Effector memory CD4-positive, alpha-beta T cell (primary cell): Measurements from ENCODE around the gene CEP250.
"Not testable (repeated sequence)": the region's sequence is repeated elsewhere in the genome, so short reads cannot be mapped to it uniquely, and the experiment has no call there.

Experiments used
- DNase-seq, 3 donors: peaks; one replicate each; pipeline ENCODE4 v3.0.0-alpha.2; 2020
- H3K27ac ChIP-seq: 2 replicates; pipeline ENCODE4 v1.7.0; 2013; ENCODE audit warnings: mild to moderate bottlenecking, low read length, moderate library complexity; ENCODE audit not compliant: insufficient read depth, poor library complexity, severe bottlenecking
- H3K27me3 ChIP-seq: replicated peaks from 2 replicates; pipeline ENCODE4 v1.7.0; 2013; ENCODE audit warnings: mild to moderate bottlenecking, low read length; ENCODE audit not compliant: insufficient read depth, control insufficient read depth, poor library complexity, severe bottlenecking
- H3K36me3 ChIP-seq: 2 replicates; pipeline ENCODE4 v1.7.0; 2013; ENCODE audit warnings: mild to moderate bottlenecking, low read length, moderate library complexity; ENCODE audit not compliant: control insufficient read depth, insufficient read depth
- H3K4me1 ChIP-seq: 2 replicates; pipeline ENCODE4 v1.7.0; 2013; ENCODE audit warnings: low read length, mild to moderate bottlenecking; ENCODE audit not compliant: control insufficient read depth, insufficient read depth, poor library complexity, severe bottlenecking
- H3K4me3 ChIP-seq: 2 replicates; pipeline ENCODE4 v1.7.0; 2013; ENCODE audit warnings: low read length, low read depth, mild to moderate bottlenecking; ENCODE audit not compliant: insufficient read depth, poor library complexity, severe bottlenecking
- H3K9me3 ChIP-seq: 2 replicates; pipeline ENCODE4 v1.7.0; 2013; ENCODE audit warnings: mild to moderate bottlenecking, low read length, moderate library complexity; ENCODE audit not compliant: control insufficient read depth

Gene CEP250

GRCh38 chr20:35451295-35451694 lies 4.1 kb upstream of the CEP250 start:
- Histone ChIP-seq H3K4me3 (no peak overlapping the region), H3K9me3 (no peaks in the 10 kb centered on the region)
- no peak for DNase-seq

GRCh38 chr20:35453647-35454046 lies 1.8 kb upstream of the CEP250 start:
- no peaks in the 10 kb centered on the region for H3K27me3 ChIP-seq
- no peak overlapping the region for H3K4me3 ChIP-seq
- no peak overlapping the region for H3K27ac ChIP-seq
- H3K36me3 ChIP-seq, result no peaks in the 10 kb centered on the region
- H3K9me3 ChIP-seq, result no peaks in the 10 kb centered on the region
- no peak for DNase-seq
- H3K4me1 ChIP-seq, result peaks cover 6% of the 10 kb centered on the region

More at GRCh38 chr20:35451295-35451694, 4.1 kb upstream of the CEP250 start:
- Histone ChIP-seq H3K36me3 (no peaks in the 10 kb centered on the region), H3K27me3 (no peaks in the 10 kb centered on the region), H3K4me1 (peaks cover 6% of the 10 kb centered on the region), H3K27ac (no peak overlapping the region)

- not testable (repeated sequence) for H3K27ac ChIP-seq, H3K4me1 ChIP-seq, H3K36me3 ChIP-seq, H3K4me3 ChIP-seq, H3K27me3 ChIP-seq, DNase-seq, H3K9me3 ChIP-seq
Measured at GRCh38 chr20:35456700-35457099, 1.3 kb downstream of the CEP250 start.

GRCh38 chr20:35457539-35457938 lies 2.1 kb downstream of the CEP250 start:
- not testable (repeated sequence) for H3K9me3 ChIP-seq, DNase-seq, H3K36me3 ChIP-seq, H3K4me3 ChIP-seq, H3K4me1 ChIP-seq, H3K27me3 ChIP-seq, H3K27ac ChIP-seq

GRCh38 chr20:35458388-35458787 lies 3.0 kb downstream of the CEP250 start:
- Histone ChIP-seq H3K4me1 (peaks cover 6% of the 10 kb centered on the region), H3K27me3 (no peaks in the 10 kb centered on the region), H3K36me3 (no peaks in the 10 kb centered on the region), H3K9me3 (no peaks in the 10 kb centered on the region), H3K27ac (no peak overlapping the region), H3K4me3 (no peak overlapping the region)
- no peak for DNase-seq

GRCh38 chr20:35461620-35462019 lies 6.2 kb downstream of the CEP250 start:
- DNase-seq, result no peak
- Histone ChIP-seq H3K4me3 (no peak overlapping the region), H3K27ac (no peak overlapping the region), H3K27me3 (no peaks in the 10 kb centered on the region), H3K9me3 (no peaks in the 10 kb centered on the region), H3K4me1 (no peaks in the 10 kb centered on the region), H3K36me3 (no peaks in the 10 kb centered on the region)

GRCh38 chr20:35462351-35462750 lies 7.0 kb downstream of the CEP250 start:
- no peaks in the 10 kb centered on the region for H3K9me3 ChIP-seq
- no peaks in the 10 kb centered on the region for H3K27me3 ChIP-seq
- no peak overlapping the region for H3K4me3 ChIP-seq
- no peaks in the 10 kb centered on the region for H3K4me1 ChIP-seq
- no peak for DNase-seq
- H3K27ac ChIP-seq, result no peak overlapping the region
- no peaks in the 10 kb centered on the region for H3K36me3 ChIP-seq

- no peaks in the 10 kb centered on the region for H3K27me3 ChIP-seq
- H3K36me3 ChIP-seq, result no peaks in the 10 kb centered on the region
- H3K4me3 ChIP-seq, result no peak overlapping the region
- no peak overlapping the region for H3K27ac ChIP-seq
- H3K4me1 ChIP-seq, result no peaks in the 10 kb centered on the region
- H3K9me3 ChIP-seq, result no peaks in the 10 kb centered on the region
- DNase-seq, result peak in 2 of 3 donors; percentile 8 to 41
Measured at GRCh38 chr20:35463455-35464300, 8.3 kb downstream of the CEP250 start.

GRCh38 chr20:35465976-35466375 lies 10.6 kb downstream of the CEP250 start:
- Histone ChIP-seq H3K27me3 (no peaks in the 10 kb centered on the region), H3K4me1 (no peaks in the 10 kb centered on the region), H3K9me3 (no peaks in the 10 kb centered on the region), H3K4me3 (no peak overlapping the region), H3K36me3 (peaks cover 9% of the 10 kb centered on the region), H3K27ac (no peak overlapping the region)
- DNase-seq, result no peak

GRCh38 chr20:35466856-35467255 lies 11.5 kb downstream of the CEP250 start:
- Histone ChIP-seq H3K27me3 (no peaks in the 10 kb centered on the region), H3K9me3 (no peaks in the 10 kb centered on the region), H3K4me3 (no peak overlapping the region), H3K4me1 (no peaks in the 10 kb centered on the region), H3K36me3 (peaks cover 9% of the 10 kb centered on the region), H3K27ac (no peak overlapping the region)
- DNase-seq, result no peak
